Right lobe of liver (tissue), 6 donors: ENCODE results near the gene KCNE2. TPM values are rescaled to one million over a fixed set of nuclear protein-coding genes. Genes with fewer than 3 reads are reported as not detected.

Source experiments
- ATAC-seq, 4 donors: fragments of 200-7000 bp; cut with Tn5 transposase; one replicate each; pipeline ENCODE4 v1.9.1; 2020; ENCODE audit warnings: mild to moderate bottlenecking in 4 of 4, moderate library complexity in 4 of 4
- DNase-seq, 3 donors: peaks; one replicate each; pipeline ENCODE4 v3.0.0-alpha.2; 2020
- H3K27ac ChIP-seq, 3 donors: fragments of 200-600 bp; one replicate each; pipeline ENCODE4 v1.8.0; 2022
- H3K27me3 ChIP-seq, 2 donors: fragments of 200-600 bp; one replicate each; pipeline ENCODE4 v1.8.0; 2022
- H3K36me3 ChIP-seq, 4 donors: fragments of 200-600 bp; sonication (generic) in 1 of 4; one replicate each; pipeline versions ENCODE4 v1.5.1 to v1.8.0; 2017 to 2022; ENCODE audit warnings: control low read depth in 1 of 4
- H3K4me1 ChIP-seq, 4 donors: fragments of 200-600 bp; sonication (generic) in 1 of 4; one replicate each; pipeline versions ENCODE4 v1.5.1 to v1.8.0; 2017 to 2022; ENCODE audit warnings: control low read depth in 1 of 4
- H3K4me3 ChIP-seq, 3 donors: fragments of 200-600 bp; one replicate each; pipeline ENCODE4 v1.8.0; 2022
- H3K9me3 ChIP-seq, 4 donors: fragments of 200-600 bp; sonication (generic) in 1 of 4; one replicate each; pipeline versions ENCODE4 v1.5.1 to v1.8.0; 2017 to 2022; ENCODE audit warnings: control low read depth in 1 of 4
- POLR2A ChIP-seq: fragments of 450-650 bp; IDR thresholded peaks from one replicate; pipeline ENCODE4 v1.6.1; 2017; ENCODE audit warnings: antibody characterized with exemption, mild to moderate bottlenecking
- WGBS: methylation state at CpG from one replicate; pipeline ENCODE4 v1.1.6; 2018; ENCODE audit warnings: low coverage, low lambda C conversion rate; ENCODE audit not compliant: insufficient coverage; ENCODE audit errors: missing lambda C conversion rate; 5-methylcytosine and 5-hydroxymethylcytosine counted together
- intact Hi-C, 2 donors: fragments of 100-400 bp; cut with DNase I; formaldehyde crosslinking; loops; one replicate each; pipeline versions ENCODE4 v1.11.2 to v1.14.1; 2022
- total RNA-seq, 6 experiments: library from RNA; depleted of rRNA in 2 of 6; stranded (reverse); fragments of >200 nt in 2 of 6; fragmentation: NEBNext Ultra II Directional in 3 of 6; extraction: Animal tissue kit (Norgen Biotek cat#: 25700) in 3 of 6; gene quantifications; one replicate each; pipeline versions ENCODE4 v1.1.0 to v1.2.4, GENCODE V29; 2016 to 2023
- TF ChIP-seq, protein P1 (sequence below), 4 donors: fragments of 200-600 bp in 3 of 4; fragments of 450-650 bp in 1 of 4; IDR thresholded peaks; one replicate each; pipeline versions ENCODE4 v1.5.1 to v1.8.0; 2016 to 2022; ENCODE audit warnings: antibody characterized with exemption in 4 of 4, mild to moderate bottlenecking in 2 of 4
- donor health status: DM: no; HTN: yes; CAD: no.
- donor health status: DM: no; HTN: no; CAD: no.
- donor health status: DM: no; HTN: no; CAD: no.
- donor health status: DM: no; HTN: yes; CAD: no.
- donor health status: DM: no; HTN: yes; CAD: no.

KCNE2 gene
- total RNA-seq, 6 experiments from 2014 or later: not detected

DNA sequence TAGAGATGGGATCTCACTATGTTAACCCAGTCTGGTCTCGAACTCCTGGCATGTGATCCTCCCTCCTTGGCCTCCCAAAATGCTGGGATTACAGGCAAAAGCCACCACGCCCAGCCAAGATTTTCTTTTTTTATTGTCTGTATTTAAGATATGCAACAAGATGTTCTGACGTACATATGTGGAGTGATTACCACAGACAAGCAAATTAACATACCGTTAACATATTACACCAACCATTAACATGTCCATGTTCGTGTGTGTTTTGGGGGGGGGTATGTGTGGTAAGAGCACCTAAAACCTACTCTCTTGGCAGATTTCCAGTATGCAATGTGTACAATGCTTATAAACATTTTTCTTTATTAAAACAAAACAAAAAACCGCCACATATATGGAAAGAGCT, 10.6 kb upstream of the KCNE2 start:
- 57% methylated on average over 6 of the region's 6 CpGs for WGBS

DNA sequence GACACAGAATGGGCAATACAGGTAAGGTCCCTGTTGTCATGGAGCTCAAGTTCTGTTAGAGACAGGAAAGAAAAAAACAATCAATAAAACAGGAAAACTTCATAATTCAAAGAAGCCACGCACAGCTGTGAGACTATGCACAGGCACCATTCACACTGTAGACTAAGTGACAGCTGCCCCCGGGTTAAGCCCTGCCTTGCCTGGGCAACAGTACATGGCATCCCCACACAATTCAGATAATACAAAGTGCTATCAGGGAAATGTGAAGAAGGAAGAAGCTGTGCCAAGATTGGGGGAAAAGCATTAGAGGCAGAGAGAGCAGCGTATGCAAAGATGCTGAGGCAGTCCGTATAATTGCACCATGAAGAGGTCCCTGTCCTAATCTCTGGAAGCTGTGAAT, 9.0 kb upstream of the KCNE2 start:
- TF ChIP-seq, protein P1, sequence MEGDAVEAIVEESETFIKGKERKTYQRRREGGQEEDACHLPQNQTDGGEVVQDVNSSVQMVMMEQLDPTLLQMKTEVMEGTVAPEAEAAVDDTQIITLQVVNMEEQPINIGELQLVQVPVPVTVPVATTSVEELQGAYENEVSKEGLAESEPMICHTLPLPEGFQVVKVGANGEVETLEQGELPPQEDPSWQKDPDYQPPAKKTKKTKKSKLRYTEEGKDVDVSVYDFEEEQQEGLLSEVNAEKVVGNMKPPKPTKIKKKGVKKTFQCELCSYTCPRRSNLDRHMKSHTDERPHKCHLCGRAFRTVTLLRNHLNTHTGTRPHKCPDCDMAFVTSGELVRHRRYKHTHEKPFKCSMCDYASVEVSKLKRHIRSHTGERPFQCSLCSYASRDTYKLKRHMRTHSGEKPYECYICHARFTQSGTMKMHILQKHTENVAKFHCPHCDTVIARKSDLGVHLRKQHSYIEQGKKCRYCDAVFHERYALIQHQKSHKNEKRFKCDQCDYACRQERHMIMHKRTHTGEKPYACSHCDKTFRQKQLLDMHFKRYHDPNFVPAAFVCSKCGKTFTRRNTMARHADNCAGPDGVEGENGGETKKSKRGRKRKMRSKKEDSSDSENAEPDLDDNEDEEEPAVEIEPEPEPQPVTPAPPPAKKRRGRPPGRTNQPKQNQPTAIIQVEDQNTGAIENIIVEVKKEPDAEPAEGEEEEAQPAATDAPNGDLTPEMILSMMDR (IDR thresholded peaks at IDR 0.05): no peak
- no peak for TF ChIP-seq POLR2A
- Histone ChIP-seq H3K27me3 (no peaks in the 10 kb centered on the region), H3K36me3 (no peaks in the 10 kb centered on the region), H3K4me1 (no peaks in the 10 kb centered on the region), H3K9me3 (no peaks in the 10 kb centered on the region), H3K4me3 (no peak overlapping the region), H3K27ac (no peak overlapping the region)
- intact Hi-C loops: no loop called here
- 70% methylated on average over 4 of the region's 4 CpGs for WGBS
- no peak for DNase-seq
- no peak for ATAC-seq

More for the DNA sequence above, 10.6 kb upstream of the KCNE2 start:
- peak in 1 of 3 donors; percentile 0 for DNase-seq
- no peaks in the 10 kb centered on the region for H3K9me3 ChIP-seq
- no peaks in the 10 kb centered on the region for H3K36me3 ChIP-seq
- intact Hi-C loops: no loop called here
- H3K4me3 ChIP-seq: no peak overlapping the region
- no peaks in the 10 kb centered on the region for H3K27me3 ChIP-seq
- ATAC-seq: no peak
- no peaks in the 10 kb centered on the region for H3K4me1 ChIP-seq
- no peak for TF ChIP-seq POLR2A
- TF ChIP-seq, protein P1 (IDR thresholded peaks at IDR 0.05): no peak
- no peak overlapping the region for H3K27ac ChIP-seq

DNA sequence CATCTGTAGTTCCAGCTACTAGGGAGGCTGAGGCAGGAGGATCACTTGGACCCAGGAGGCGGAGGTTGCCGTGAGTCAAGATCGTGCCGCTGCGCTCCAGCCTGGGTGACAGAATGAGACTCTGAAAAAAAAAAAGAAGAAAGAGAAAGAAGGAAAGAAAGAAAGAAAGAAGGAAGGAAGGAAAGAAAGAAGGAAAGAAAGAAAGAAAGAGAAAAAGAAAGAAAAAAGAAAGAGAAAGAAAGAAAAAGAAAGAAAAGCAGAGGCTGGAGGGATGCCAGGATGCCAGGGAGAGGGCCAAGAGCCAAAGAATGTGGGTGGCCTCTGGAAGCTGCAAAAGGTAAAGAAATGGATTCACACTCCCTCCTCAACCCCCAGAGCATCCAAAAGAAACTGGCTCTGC, 8.2 kb upstream of the KCNE2 start:
- no peak overlapping the region for H3K27ac ChIP-seq
- WGBS: no CpG with 5 or more reads among the region's 5 CpGs
- H3K4me1 ChIP-seq: no peaks in the 10 kb centered on the region
- intact Hi-C loops: no loop called here
- DNase-seq (no peak), ATAC-seq (no peak)
- H3K9me3 ChIP-seq: no peaks in the 10 kb centered on the region
- H3K27me3 ChIP-seq: no peaks in the 10 kb centered on the region
- H3K36me3 ChIP-seq: no peaks in the 10 kb centered on the region
- H3K4me3 ChIP-seq: no peak overlapping the region
- TF ChIP-seq, protein P1 (IDR thresholded peaks at IDR 0.05): no peak
- TF ChIP-seq POLR2A: no peak

DNA sequence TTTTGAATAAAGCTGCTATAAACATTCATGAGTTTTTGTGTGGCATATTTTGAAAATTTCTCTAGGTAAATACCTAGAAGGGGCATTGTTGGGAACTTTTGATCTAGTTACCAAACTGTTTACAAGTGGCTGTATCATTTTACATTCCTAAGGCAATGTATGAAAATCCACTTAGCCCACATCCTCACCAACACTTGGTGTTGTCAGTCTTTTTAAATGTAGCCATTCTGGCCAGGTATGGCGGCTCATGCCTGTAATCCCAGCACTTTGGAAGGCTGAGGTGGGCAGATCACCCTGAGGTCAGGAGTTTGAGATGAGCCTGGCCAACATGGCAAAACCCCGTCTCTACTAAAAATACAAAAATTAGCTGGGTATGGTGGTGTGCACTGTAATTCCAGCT, 5.9 kb upstream of the KCNE2 start:
- Histone ChIP-seq H3K27ac (no peak overlapping the region), H3K36me3 (no peaks in the 10 kb centered on the region), H3K27me3 (no peaks in the 10 kb centered on the region), H3K9me3 (no peaks in the 10 kb centered on the region), H3K4me3 (no peak overlapping the region), H3K4me1 (peaks cover 0 to 3% (median 0%) of the 10 kb centered on the region in 4 donors)
- DNase-seq (no peak), ATAC-seq (no peak)
- intact Hi-C loops: no loop called here
- 86% methylated on average over 1 of the region's 2 CpGs for WGBS
- TF ChIP-seq POLR2A: no peak
- TF ChIP-seq, protein P1 (IDR thresholded peaks at IDR 0.05): no peak

DNA sequence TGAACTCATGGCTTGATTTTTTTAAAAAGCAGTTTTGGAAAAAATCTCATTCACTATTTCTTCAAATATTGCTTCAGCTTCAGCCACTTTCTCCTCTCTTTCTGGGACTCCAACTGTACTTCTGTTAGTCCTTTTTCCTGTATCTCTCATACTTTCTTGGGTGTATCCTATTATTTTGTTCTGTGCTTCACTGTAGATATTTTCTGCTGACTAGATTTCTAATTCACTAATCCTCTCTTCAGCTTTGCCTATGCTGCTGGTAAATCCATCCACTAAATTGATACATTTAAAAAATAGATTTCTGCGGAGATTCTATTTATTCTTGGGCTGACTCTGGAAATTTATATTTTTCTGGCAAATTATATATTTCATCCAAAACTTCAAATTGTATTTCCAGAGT, 4.9 kb upstream of the KCNE2 start:
- Histone ChIP-seq H3K4me1 (peaks cover 0 to 3% (median 0%) of the 10 kb centered on the region in 4 donors), H3K36me3 (no peaks in the 10 kb centered on the region), H3K4me3 (no peak overlapping the region), H3K27me3 (no peaks in the 10 kb centered on the region), H3K27ac (no peak overlapping the region), H3K9me3 (no peaks in the 10 kb centered on the region)
- ATAC-seq (no peak), DNase-seq (no peak)
- TF ChIP-seq, protein P1 (IDR thresholded peaks at IDR 0.05): no peak
- no peak for TF ChIP-seq POLR2A
- 79% methylated on average over 1 of the region's 1 CpG for WGBS
- intact Hi-C loops: no loop called here
